PFSK-1 (cell line): ENCODE measurements around the gene TSPAN6.

Experiments
- FOXP2 ChIP-seq: optimal IDR thresholded peaks from 2 replicates; pipeline ENCODE3; 2011; ENCODE audit warnings: borderline replicate concordance, control low read depth, inconsistent platforms; ENCODE audit not compliant: insufficient read depth; ENCODE audit errors: extremely low read length, extremely low read depth
- POLR2AphosphoS5 ChIP-seq: IDR thresholded peaks from 2 replicates; pipeline ENCODE4 v1.6.1; 2012; ENCODE audit warnings: low read depth, mild to moderate bottlenecking, control low read depth, low read length, moderate library complexity
- REST ChIP-seq, 2 experiments: IDR thresholded peaks; 2 replicates each; pipeline versions ENCODE4 v1.6.1 to v1.8.0; 2011 to 2012; ENCODE audit warnings: low read depth in 2 of 2, low read length in 2 of 2, control low read depth in 1 of 2, inconsistent platforms in 1 of 2, mild to moderate bottlenecking in 1 of 2, moderate library complexity in 1 of 2; ENCODE audit not compliant: insufficient read depth in 1 of 2
- TAF1 ChIP-seq: IDR thresholded peaks from 2 replicates; pipeline ENCODE4 v1.6.1; 2012; ENCODE audit warnings: low read length, control low read depth, borderline replicate concordance; ENCODE audit not compliant: insufficient read depth

- TF ChIP-seq POLR2AphosphoS5 (no peak), TAF1 (no peak), FOXP2 (no peak), REST (IDR thresholded peaks at IDR 0.05; ENCODE audit: insufficient read depth in 1 of 2, low read depth in 2 of 2, low read length in 2 of 2) (no peak)
Measured at GRCh38 chrX:100647095-100647494, 10.5 kb upstream of the TSPAN6 start.
